Measurements from ENCODE around the gene PLXDC1.

The PLXDC1 gene

DNA sequence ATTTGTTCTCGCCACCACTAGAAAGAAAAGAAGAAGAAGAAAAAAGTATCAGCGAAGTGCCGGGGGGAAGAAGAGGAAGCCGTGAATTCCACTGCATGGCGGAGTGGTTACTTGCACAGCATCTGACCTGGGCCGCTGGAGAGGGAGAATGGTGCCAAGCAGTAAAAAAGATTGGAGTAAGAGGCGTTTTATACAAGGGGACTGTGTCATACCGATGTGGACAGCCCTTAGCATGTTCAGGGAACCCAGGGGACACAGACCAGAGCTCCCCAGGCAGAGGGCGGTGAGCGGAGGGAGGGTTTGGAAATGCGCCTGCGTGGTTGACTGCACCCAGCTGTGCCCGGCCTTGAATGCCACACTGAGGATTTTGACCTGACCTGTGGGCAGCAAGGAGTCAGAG is 52.8 kb downstream of the PLXDC1 start:
- no peak for DNase-seq (ENCODE audit: low read depth in 1 of 2, low spot score in 1 of 2)

GRCh38 chr17:39097537-39097936 is 53.9 kb downstream of the PLXDC1 start:
- no peak for DNase-seq (ENCODE audit: low read depth in 1 of 2, low spot score in 1 of 2)

GRCh38 chr17:39097150-39097519 is 54.3 kb downstream of the PLXDC1 start:
- DNase-seq (ENCODE audit: low read depth in 1 of 2, low spot score in 1 of 2), result no peak

DNA sequence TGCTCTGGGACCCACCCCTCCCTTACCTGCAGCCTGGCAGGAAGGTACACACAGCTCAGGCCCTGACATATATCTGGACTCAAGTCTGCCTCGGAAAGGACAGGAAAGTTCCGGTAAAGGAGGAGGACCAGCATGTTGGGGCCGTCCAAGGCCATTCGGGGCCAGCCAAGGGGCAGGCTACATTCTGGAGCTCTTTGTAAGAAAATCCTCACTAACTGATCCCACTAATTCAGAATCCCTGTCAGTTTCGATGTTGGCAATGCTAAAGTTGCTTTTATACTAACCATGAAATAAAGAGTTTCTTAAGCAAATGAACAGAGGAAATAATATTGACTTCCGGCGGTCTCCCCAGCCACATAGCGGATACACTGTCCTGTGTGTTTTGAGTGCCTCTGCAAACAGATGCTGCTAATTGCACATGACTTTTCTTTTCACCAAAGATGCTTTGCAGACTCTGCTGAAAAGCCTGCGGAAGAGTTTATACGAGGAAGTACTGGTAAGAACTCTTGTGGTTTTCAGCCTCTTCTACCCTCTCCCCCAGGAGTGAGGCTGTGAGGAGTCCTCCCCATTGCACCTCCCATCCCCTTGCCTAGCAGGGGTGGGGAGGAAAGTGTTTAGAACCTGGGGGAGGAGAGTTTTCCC is 54.8 kb downstream of the PLXDC1 start:
- DNase-seq (ENCODE audit: low read depth in 1 of 2, low spot score in 1 of 2), result no peak

GRCh38 chr17:39095309-39095686 is 56.1 kb downstream of the PLXDC1 start:
- DNase-seq (ENCODE audit: low read depth in 1 of 2, low spot score in 1 of 2), result no peak

DNA sequence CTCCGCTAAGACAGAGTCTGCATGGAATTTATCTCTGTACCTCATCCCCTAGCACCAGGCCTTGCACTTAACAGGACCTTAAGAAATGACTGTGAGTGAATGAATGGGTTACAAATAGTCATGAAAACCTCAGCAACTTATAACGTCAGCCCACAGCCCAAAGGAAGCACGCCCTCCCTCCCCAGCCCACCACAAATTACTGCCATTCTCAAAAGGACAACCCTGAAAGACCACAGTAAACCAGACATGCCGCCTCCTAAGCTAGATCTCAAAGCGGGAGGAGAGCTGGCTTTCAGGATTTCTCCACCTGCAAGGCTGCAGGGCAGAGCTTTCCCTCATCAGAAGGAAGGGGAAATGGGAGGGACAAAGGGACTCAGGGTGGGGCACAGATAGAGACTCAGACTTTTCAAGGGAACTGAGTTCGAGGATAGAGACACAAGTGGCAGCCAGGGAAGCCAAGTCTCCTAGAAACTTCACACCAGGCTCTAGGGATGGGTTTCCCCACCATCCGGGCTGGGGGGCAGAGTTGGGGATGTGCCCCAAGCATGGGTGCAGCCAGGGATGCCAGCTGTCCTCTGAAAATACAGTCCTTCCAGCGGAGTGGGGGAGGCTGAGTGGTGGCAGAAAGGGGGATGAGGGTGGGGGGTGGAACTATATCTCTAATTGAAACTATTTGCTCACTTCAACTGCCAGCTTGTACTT is 56.7 kb downstream of the PLXDC1 start:
- no peak for DNase-seq (ENCODE audit: low read depth in 1 of 2, low spot score in 1 of 2)

DNA sequence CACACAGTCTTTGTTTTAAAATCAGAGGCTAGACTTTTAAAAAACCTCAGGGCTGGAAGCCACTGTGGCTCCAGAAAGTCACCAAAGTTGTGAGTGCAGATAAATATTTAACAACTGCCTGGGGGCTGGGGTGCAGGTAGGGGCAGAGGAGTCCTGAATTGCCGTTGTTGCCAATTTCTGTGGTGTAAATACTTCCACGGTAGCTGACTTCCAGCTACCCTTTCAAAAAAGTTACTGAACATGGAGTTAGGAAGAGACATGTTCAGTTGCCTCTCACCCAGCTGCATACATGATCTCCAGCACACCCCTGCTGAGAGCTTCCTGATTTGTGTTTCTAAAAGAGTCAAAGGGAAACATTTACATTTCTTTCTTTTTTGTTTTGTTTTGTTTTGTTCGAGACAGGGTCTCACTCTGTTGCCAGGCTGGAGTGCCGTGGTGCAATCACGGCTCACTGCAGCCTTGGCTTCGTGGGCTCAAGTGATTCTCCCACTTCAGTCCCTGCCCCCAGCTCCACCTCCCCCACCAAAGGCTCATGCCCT is 58.7 kb downstream of the PLXDC1 start:
- no peak for DNase-seq (ENCODE audit: low read depth in 1 of 2, low spot score in 1 of 2)

GRCh38 chr17:39090908-39091665 is 60.4 kb downstream of the PLXDC1 start:
- no peak for DNase-seq (ENCODE audit: low read depth in 1 of 2, low spot score in 1 of 2)

DNA sequence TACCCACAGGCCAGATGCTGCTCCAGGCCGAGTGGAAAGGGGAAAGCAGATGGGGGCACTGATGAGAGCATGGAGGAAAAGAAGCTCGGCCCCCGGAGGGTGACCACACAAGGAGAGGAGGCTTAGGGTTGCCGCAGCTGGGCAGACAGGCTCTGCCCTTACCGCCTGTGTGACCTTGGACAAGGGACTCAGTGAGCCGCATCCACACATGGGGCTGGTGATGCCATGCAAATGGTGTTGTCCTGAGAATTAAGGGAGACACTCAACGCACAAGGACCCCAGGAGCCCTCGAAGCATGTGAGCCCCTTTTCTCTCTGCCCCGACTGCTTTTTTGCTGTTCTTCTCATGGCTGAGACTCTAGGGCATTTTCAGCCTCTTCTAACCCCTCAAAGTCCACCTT is 61.0 kb downstream of the PLXDC1 start:
- DNase-seq (ENCODE audit: low read depth in 1 of 2, low spot score in 1 of 2), result no peak

- no peak for DNase-seq (ENCODE audit: low read depth in 1 of 2, low spot score in 1 of 2)
These were observed 66.9 kb downstream of the PLXDC1 start for GRCh38 chr17:39084558-39084957.

DNA sequence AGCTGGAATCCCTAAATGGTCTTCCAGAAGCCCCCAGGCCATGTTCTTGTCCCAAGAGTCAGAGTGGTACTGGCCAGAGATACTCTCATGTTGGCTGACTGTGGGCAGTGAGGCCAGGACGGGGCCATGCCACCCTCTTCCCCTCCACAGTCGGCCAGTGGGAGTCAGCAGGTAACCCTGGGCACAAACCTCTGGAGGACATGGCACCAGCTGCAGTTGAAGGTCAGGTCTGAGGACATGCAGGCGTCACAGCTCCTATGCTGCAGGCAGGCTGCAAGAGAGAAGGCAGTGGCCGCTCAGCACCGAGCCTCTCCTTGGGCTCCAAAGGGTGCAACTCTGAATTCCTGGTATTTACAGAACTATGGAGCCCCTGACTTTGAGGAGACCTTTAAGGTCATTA is 68.2 kb downstream of the PLXDC1 start:
- no peak for DNase-seq (ENCODE audit: low read depth in 1 of 2, low spot score in 1 of 2)

- DNase-seq (ENCODE audit: low read depth in 1 of 2, low spot score in 1 of 2), result no peak
These were observed 69.0 kb downstream of the PLXDC1 start for GRCh38 chr17:39082482-39082881.

GRCh38 chr17:39081851-39082250 is 69.6 kb downstream of the PLXDC1 start:
- DNase-seq (ENCODE audit: low read depth in 1 of 2, low spot score in 1 of 2), result no peak

DNA sequence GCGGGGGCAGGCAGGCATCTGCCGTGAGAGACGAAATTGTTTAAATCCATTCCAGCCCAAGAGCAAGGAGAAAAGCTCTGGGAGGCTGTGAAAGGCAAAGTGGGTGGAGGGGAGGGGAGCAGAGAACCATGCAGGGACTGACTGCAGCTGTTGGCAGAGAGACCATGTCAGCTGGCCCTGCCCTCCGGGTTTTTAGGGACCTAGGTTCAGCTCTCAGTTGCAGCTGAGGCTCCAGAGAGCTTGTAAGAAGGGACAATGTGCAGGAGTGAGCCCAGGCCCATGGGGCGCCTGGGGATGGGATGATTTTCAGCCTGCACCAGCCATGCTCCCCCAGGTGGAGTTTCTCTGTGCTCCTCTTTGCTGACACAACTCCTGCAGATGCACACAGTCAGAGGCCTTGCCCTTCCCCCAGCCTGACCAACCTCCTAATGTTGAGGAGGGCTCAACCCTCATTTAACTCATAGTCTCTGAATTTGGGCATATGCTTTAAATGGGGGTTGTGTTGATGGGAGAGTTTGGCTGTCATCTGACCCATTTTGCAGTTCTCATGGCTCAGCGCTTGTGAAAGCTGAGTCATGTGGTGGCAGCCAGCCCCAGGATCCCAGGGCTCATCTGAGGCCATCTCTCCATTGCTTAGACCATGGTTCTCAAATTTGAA is 70.9 kb downstream of the PLXDC1 start:
- no peak for DNase-seq (ENCODE audit: low read depth in 1 of 2, low spot score in 1 of 2)

DNA sequence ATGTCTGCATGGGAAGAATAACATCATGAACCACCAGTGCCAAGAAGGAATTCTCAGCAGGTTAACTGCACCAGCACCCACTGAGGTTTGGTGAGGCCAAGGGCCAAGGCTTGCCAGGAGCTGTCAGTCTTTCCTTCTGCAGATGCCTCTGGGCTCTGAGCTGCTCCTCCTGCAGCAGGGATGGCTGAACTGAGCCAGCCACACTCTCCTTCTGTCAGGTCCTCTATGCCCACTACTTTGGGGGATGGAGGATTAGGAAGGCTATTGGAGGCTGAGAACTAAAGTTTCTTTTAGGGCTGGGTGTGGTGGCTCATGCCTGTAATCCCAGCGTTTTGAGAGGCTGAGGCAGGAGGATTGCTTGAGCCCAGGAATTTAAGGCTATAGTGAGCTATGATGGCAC is 71.6 kb downstream of the PLXDC1 start:
- DNase-seq (ENCODE audit: low read depth in 1 of 2, low spot score in 1 of 2), result no peak

GRCh38 chr17:39077866-39078265 is 73.6 kb downstream of the PLXDC1 start:
- DNase-seq (ENCODE audit: low read depth in 1 of 2, low spot score in 1 of 2), result no peak

DNA sequence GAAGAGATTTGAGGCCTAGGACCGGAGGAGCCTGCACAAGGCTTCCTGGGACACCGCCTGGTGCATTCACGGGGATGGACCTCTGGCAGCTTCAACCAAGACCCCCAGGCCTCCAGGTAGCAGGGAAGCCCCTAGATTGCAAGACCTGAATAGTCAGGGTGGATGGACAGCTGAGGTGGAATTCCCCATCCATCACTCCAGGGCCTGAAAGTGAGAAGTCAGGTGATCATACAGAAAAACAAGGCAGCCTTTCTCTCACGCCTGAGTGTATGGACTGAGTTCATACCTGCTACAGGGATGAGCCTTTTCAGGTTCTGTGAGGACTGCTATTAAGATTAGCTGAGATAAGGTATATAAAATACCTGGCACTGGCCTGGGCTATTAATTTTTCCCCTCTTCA is 74.2 kb downstream of the PLXDC1 start:
- DNase-seq (ENCODE audit: low read depth in 1 of 2, low spot score in 1 of 2), result no peak

DNA sequence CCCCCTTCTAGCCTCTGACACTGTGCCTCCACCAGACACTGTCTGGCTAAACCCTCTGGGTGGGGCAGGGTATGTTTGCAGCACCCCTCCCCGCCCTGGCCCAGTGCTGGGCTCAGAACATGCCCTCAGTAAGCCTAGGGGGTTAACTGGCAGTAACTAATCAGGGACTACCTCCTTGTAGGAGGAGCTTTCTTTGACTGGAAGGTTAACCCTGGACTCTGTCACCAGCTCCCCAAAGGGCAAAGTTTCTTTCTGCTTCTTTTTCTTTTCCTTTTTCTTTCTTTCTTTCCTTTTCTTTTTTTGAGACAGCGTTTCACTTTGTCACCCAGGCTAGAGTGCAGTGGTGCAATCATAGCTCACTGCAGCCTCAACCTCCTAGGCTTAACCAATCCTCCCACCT is 76.8 kb downstream of the PLXDC1 start:
- no peak for DNase-seq (ENCODE audit: low read depth in 1 of 2, low spot score in 1 of 2)

DNA sequence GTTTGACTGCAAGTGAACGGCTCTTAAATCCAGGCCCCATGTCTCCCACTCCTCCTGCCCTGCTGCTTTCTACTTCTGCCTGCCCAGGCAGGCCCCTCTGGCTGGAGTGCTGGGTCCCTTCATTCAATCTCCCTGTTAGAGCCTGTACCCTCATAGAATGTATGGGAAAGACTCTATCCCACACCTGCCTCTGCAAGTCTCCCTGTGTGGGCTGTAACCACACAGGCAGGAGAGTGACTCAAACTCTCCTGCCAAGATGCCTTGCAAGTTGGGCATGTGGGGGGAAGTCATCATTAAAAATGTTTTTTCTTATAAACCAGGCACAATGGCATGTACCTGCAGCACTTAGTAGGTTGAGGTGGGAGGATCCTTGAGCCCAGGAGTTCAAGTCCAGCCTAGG is 77.5 kb downstream of the PLXDC1 start:
- no peak for DNase-seq (ENCODE audit: low read depth in 1 of 2, low spot score in 1 of 2)

- DNase-seq (ENCODE audit: low read depth in 1 of 2, low spot score in 1 of 2), result no peak
These were observed 78.1 kb downstream of the PLXDC1 start for GRCh38 chr17:39073353-39073752.

GRCh38 chr17:39071573-39071972 is 79.9 kb downstream of the PLXDC1 start:
- no peak for DNase-seq (ENCODE audit: low read depth in 1 of 2, low spot score in 1 of 2)
